D721Med (cell line): ENCODE results near the gene TTC7B.

ENCODE experiments used
- DNase-seq: peaks from one replicate; pipeline ENCODE4 v3.0.0; 2011; ENCODE audit warnings: low spot score; ENCODE audit not compliant: insufficient read length
- FAIRE-seq: peaks from 2 replicates; lab custom pipeline; 2011; peaks lifted over from hg19 to GRCh38; lab: Jason Lieb, UNC
- TF ChIP-seq, protein P1 (sequence below): IDR thresholded peaks from 2 replicates; pipeline ENCODE4 v1.5.1; 2012; ENCODE audit warnings: mild to moderate bottlenecking, control low read depth; ENCODE audit not compliant: insufficient read depth; ENCODE audit errors: missing control alignments

Gene TTC7B

DNA sequence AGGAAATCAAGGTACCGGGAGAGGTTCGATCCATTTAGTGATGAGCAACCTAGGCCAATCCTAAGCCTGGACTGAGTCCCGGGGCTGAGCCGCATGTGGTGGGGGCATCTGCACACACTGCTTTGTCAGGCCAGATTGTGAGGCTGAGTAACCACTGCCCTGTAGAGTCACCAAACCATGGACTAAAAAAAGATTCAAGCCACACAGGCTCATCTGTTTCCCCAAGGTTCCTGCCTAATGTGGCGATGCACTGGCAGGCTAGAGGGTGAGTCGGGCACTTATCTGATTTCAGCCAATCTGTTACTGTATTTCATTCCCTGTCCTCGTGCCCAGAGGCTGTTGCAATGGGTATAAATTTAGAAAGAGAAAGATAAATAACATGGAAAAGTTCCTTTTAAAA is 140.8 kb downstream of the TTC7B start:
- TF ChIP-seq, protein P1, sequence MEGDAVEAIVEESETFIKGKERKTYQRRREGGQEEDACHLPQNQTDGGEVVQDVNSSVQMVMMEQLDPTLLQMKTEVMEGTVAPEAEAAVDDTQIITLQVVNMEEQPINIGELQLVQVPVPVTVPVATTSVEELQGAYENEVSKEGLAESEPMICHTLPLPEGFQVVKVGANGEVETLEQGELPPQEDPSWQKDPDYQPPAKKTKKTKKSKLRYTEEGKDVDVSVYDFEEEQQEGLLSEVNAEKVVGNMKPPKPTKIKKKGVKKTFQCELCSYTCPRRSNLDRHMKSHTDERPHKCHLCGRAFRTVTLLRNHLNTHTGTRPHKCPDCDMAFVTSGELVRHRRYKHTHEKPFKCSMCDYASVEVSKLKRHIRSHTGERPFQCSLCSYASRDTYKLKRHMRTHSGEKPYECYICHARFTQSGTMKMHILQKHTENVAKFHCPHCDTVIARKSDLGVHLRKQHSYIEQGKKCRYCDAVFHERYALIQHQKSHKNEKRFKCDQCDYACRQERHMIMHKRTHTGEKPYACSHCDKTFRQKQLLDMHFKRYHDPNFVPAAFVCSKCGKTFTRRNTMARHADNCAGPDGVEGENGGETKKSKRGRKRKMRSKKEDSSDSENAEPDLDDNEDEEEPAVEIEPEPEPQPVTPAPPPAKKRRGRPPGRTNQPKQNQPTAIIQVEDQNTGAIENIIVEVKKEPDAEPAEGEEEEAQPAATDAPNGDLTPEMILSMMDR = no peak
- no peak for FAIRE-seq
- no peak for DNase-seq

DNA sequence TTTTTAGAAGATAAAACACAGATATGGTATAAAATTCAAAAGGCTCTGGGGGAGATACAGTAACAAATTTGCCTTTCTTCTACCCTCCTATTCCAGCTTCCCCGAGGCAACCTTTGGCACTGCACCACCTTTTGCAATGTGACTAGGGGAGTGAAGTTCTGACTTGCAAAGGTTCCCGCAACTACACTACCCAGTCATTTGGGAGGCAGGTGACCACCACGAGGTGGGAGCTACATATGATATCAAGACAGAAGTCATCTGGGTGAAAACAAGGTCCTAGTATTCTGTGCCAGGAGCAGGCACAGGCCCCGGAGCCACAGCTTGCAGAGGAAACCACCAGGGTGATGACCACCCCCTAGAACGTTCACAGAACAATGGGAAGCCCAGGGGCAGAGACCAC is 141.5 kb downstream of the TTC7B start:
- FAIRE-seq (no peak), DNase-seq (no peak)
- TF ChIP-seq, protein P1 = no peak

DNA sequence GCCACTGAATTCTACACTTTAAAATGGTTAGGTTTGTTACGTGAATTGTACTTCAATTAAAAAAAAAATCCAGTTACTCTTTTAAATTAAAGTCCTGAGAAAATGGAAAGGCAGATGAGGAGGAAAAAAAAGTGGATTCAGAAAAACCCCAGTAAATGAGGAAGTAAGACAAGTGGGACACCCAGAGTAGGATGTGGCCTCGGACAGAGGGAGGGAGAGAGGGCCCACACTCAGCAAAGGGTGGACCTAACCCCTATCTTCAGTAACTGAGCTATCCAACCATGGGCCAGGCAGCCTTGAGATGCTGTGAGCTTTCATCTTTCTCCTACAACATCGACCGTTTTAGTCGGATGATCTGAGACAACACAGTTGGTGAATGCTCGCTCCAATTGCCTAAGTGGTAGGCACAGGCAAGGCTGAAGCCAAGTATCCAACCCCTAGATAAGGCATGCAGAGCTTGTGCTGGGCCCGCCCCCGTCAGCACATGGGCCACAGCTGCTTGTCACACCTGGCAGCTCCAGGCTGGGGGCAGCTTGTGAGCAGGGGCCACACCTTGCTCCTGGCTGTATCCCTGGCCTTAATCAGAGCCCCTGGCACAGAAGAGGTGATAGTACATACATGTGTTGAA is 142.1 kb downstream of the TTC7B start:
- TF ChIP-seq, protein P1 = no peak
- FAIRE-seq = no peak
- no peak for DNase-seq

DNA sequence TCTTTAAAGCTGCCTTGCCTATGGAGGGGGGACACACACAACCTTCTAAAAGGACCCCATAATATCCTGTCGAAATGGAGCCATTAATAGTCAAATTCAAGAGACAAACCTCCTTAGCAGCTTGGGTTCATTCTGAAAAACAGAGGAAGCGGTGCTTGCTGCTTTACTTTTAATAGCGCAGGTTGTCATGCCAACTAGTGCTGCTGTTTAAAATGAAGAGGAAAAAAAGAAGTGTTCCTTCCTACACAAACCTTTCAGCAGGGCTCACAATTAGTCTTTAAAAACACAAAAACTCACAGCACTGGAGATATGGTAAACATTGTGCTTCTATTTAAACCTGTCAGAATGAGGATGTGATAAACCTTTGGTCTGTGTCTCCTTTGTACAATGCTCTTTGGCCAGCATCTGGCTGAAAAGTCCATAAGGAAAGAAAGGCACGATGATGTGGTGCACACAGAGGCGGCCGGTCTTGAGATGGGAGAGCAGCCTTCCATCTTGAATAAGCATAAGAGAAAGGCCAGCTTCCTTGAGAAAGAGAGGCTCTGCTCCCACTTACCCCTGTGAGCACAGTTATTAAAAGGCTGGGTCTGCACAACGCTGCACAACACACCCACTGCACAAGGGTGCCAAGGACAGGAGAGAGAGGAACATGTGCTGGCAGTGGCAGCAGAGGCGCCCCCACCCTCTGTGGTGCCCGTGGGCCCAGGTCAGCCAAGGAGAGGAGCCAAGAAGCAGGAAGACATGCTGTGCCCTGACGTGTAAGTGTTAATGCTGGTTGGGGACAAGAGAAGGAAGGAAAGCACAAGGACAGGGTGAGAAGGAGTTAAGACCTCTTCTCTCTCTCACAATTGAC is 144.6 kb downstream of the TTC7B start:
- FAIRE-seq (no peak), DNase-seq (no peak)
- TF ChIP-seq, protein P1 = no peak

DNA sequence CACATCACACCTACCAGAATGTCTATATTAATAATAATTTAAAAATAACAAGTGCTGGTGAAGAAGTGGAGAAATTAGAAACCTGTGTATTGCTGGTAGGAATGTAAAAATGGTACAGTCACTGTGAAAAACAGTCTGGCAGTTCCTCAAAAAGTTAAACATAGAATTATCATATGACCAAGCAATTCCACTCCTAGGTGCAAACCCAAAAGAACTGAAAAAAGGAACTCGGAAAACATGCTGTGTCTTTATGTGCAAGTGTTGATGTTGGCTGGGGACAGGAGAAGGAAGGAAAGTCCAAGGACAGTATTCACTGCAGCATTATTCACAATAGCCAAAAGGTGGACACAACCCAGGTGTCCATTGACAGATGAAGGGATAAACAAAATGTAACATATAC is 146.5 kb downstream of the TTC7B start:
- DNase-seq (no peak), FAIRE-seq (peak; percentile 58)
- TF ChIP-seq, protein P1 = no peak

DNA sequence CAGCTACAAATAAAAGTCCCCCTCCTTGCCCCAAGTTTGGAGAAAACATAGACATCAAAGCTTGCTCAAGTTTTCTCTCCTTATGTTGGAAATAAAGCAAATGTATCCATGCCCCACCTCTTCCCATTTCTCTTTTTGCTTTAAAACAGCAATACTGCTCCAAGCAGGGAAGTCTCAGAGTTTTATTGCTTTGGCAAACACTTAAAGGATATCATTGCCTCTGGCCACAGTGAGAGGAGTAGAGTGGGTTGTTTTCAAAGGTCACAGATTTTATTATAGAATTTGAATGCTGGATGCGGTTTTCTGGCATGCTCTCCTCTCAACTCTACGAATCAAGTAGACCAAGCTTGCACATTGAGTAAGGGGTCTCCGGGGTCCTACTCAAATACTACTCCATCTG is 149.7 kb downstream of the TTC7B start:
- DNase-seq (no peak), FAIRE-seq (no peak)
- TF ChIP-seq, protein P1 = no peak
